Epithelial cell of proximal tubule (primary cell): ENCODE data around the gene KCNJ10. TPM values are rescaled to one million over a fixed set of nuclear protein-coding genes. Genes with fewer than 3 reads are reported as not detected.

Source experiments
- DNase-seq: peaks from one replicate; pipeline ENCODE4 v3.0.0-alpha.2; 2011; ENCODE audit warnings: low read depth
- H3K4me3 ChIP-seq: 2 replicates; pipeline ENCODE4 v1.5.1; 2011; ENCODE audit warnings: low read depth, mild to moderate bottlenecking, low read length
- CTCF ChIP-seq: conservative IDR thresholded peaks from 2 replicates; pipeline ENCODE4 v1.5.1; 2012; ENCODE audit warnings: low read depth, mild to moderate bottlenecking, low read length
- total RNA-seq: library from RNA; depleted of rRNA; stranded (reverse); fragments of >200 nt; gene quantifications from 2 replicates; pipeline ENCODE4 v1.2.3, GENCODE V29; 2015

KCNJ10 gene
- not detected in 2 replicates for total RNA-seq

- no peak for TF ChIP-seq CTCF
- no peak for DNase-seq
- H3K4me3 ChIP-seq = peak within 1 kb of the TSS; percentile 47
Observed at GRCh38 chr1:160069460-160070231, at the start of gene KCNJ10. Gene KCNJ10, minus strand, starts transcription at chr1:160070160. Its CDS starts 27,628 bp downstream, at chr1:160042532.

GRCh38 chr1:160118928-160119327 is 49.0 kb upstream of the KCNJ10 start:
- DNase-seq = no peak
- no peak overlapping the region for H3K4me3 ChIP-seq
- TF ChIP-seq CTCF = no peak

- TF ChIP-seq CTCF = no peak
- no peak for DNase-seq
Observed at GRCh38 chr1:160117709-160118183, 47.8 kb upstream of the KCNJ10 start.

GRCh38 chr1:160117300-160117699 is 47.3 kb upstream of the KCNJ10 start:
- TF ChIP-seq CTCF = no peak
- H3K4me3 ChIP-seq = no peak overlapping the region
- no peak for DNase-seq

More at GRCh38 chr1:160117709-160118183, 47.8 kb upstream of the KCNJ10 start:
- H3K4me3 ChIP-seq = no peak overlapping the region

- no peak for DNase-seq
- TF ChIP-seq CTCF = no peak
Observed at GRCh38 chr1:160116283-160117147, 46.6 kb upstream of the KCNJ10 start.

GRCh38 chr1:160115545-160116282 is 45.8 kb upstream of the KCNJ10 start, which contains the start of gene ATP1A2:
Gene ATP1A2, plus strand, starts transcription at chr1:160115759. Its CDS starts 103 bp downstream, at chr1:160115862.
- no peak for TF ChIP-seq CTCF
- no peak within 1 kb of the TSS for H3K4me3 ChIP-seq
- DNase-seq = no peak

More at GRCh38 chr1:160116283-160117147, 46.6 kb upstream of the KCNJ10 start:
- H3K4me3 ChIP-seq = no peak overlapping the region
